AG09319 (cell line): ENCODE results near the gene TASL.

ENCODE experiments used
- DNase-seq: peaks from one replicate; pipeline ENCODE4 v3.0.0-alpha.2; 2010; ENCODE audit warnings: low read depth; ENCODE audit errors: extremely low read depth
- TF ChIP-seq, protein P1 (sequence below): IDR thresholded peaks from 2 replicates; pipeline ENCODE4 v1.5.1; 2011; ENCODE audit warnings: low read depth, mild to moderate bottlenecking, inconsistent platforms, low read length, moderate library complexity

TASL gene

DNA sequence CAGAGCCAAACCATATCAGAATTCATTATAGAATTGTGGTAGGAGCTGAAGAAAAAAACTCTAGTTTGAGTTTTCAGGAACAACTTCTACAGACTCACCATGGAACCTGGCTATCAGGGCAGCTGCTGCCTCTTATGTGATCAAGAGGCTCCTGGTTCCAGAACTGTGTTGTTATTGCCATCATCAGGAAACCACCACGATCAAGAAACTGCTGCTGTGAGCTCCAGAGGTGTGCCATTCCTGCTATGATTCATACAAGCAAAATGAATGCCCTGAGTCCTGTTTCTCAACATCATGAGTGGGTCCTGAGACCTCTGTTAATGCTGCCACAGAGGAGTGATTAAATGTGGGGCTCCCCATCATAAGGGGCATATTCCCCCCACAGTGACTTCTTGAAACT, 43.7 kb downstream of the TASL start:
- TF ChIP-seq, protein P1, sequence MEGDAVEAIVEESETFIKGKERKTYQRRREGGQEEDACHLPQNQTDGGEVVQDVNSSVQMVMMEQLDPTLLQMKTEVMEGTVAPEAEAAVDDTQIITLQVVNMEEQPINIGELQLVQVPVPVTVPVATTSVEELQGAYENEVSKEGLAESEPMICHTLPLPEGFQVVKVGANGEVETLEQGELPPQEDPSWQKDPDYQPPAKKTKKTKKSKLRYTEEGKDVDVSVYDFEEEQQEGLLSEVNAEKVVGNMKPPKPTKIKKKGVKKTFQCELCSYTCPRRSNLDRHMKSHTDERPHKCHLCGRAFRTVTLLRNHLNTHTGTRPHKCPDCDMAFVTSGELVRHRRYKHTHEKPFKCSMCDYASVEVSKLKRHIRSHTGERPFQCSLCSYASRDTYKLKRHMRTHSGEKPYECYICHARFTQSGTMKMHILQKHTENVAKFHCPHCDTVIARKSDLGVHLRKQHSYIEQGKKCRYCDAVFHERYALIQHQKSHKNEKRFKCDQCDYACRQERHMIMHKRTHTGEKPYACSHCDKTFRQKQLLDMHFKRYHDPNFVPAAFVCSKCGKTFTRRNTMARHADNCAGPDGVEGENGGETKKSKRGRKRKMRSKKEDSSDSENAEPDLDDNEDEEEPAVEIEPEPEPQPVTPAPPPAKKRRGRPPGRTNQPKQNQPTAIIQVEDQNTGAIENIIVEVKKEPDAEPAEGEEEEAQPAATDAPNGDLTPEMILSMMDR: no peak
- no peak for DNase-seq

DNA sequence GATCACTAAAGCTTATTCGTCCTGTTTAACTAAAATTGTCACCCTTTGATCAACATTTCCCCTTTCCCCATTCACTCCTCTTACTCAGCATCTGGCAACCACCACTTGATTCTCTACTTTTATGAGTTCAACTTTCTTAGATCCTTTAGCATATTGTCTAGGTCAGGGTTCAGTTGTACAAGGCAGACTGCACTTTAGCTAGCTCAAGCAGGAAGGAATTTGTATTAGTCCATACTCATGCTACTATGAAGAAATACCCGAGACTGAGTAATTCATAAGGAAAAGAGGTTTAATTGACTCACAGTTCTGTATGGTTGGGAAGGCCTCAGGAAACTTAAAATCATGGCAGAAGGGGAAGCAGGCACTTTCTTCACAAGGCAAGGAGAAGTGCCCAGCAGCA, 44.3 kb downstream of the TASL start:
- DNase-seq: no peak
- TF ChIP-seq, protein P1: no peak

DNA sequence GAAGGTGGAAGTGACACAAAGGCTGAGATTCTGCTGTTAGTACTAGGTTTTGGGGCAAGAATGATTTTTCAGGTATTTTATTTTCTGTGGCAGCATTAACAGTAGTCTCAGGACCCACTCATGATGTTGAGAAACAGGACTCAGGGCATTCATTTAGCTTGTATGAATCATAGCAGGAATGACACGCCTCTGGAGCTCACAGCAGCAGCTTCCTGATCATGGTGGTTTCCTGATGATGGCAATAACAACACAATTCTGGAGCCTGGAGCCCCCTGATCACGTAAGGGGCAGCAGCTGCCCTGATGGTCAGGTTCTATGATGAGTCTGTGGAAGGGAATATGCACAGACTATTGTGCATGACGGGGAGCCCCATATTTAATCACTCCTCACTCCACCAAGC, 47.0 kb downstream of the TASL start:
- no peak for DNase-seq
- TF ChIP-seq, protein P1: no peak

DNA sequence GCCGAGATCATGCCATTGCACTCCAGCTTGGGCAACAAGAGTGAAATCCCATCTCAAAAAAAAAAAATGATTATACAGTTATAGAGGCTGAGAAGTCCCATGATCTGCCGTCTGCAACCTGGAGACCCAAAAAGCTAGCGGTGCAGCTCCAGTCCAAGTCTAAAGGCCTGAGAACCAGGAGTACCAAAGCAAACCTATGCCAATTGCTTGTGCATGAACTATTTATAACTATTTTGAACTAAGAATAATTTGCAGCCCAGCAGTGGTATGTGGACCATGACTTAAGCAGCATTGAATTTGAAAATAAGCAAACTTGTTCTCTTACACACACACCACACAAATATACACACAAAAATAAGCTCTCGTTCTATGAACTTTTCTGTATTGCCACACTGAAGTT, 51.8 kb downstream of the TASL start:
- DNase-seq: no peak
- TF ChIP-seq, protein P1: no peak

DNA sequence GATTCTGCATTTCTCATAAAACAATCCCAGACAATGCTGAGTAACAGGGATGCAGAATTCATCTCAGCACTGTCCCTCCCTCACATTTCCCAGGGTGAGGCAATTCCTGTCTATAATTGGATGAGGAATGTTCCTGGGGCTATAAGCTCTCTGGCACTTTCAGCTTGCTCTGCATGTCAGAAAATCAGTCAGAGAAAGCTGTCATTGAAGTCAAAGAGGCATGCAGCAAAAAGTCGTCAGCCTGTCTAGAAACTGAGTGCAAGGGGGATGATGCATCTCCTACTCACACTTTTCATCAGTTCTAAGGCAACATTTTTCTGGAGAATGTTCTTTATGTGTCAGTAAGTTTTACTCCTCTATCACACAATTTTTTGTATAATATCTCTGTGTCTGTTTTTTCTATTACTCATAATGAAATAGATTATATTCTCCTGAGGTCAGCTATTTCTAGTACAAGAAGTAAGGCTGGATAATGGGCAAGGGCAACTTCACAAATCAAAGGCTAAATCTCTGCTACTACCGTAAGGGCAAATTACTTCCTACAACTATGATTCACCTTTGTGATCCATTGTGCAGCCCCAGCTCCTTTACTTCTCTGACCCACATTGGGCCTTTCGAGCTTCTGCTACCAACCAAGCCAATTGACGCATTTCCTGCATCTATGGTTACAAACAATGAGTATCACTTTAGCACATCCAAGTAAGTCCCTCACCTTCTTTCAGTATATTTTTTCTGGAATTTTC, 56.0 kb downstream of the TASL start:
- TF ChIP-seq, protein P1: no peak
- no peak for DNase-seq

DNA sequence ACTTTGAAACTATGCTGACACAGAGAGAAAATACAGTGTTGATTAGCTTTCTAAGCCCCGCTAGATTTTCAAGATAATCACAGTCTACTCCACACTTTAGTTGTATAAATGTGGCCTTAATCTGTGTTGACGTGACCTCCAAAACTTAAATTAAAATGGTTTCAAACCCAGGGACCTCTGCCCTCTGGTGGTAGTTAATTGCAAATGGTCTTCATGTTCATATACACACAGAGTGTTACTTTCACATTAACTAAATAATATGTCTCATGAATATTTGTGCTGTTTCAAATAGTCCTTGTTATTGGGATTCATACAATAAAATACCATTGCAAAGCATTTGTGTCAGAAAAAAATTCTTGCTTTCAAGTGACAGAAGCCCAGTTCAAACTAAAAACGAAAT, 64.3 kb downstream of the TASL start:
- TF ChIP-seq, protein P1: peak; percentile 35
- DNase-seq: no peak
